Measurements from ENCODE around the gene NFYA.

The NFYA gene

DNA sequence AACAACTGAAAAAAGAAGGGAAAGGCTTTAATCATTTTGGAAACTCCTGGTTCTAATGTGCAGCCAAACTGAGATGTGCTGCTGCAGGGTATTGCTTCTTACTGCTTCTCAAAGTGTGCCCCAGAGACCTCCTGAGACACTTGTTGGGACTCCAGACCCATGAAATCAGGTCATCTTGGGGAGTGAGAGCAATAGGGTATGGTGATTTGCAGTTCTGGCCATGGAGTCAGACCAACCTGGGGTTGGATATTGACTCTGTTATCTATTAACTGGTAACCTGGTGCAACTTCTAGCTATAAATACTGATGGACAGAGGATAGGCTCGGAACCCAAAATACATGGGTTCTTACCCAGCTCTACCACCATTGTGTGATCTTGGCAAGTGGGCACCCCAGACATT lies 26.7 kb upstream of the NFYA start:
- DNase-seq (ENCODE audit: low spot score): no peak

DNA sequence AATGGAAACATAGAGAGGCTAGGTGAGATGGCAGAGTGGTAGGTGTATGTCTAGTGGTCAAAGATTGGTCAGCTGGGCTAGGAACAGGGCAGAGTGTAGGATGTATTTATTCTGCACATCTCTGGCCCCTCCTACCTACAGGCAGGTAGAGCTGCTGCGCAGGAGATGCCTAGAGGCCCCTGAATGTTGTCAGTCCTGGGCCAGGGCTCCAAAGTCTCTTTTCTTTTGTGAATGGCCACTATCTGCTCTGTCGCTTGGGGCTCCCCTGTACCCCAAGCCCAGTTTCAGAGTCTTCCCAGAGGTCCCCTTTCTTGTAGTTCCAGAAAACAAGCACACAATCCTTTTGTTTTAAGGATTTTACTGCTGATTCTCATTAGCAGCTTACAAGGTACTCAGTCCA lies 25.5 kb upstream of the NFYA start:
- no peak for DNase-seq (ENCODE audit: low spot score)

GRCh38 chr6:41047745-41048732 lies 24.7 kb upstream of the NFYA start:
- no peak for DNase-seq (ENCODE audit: low spot score)

GRCh38 chr6:41049521-41049920 lies 23.3 kb upstream of the NFYA start:
- no peak for DNase-seq (ENCODE audit: low spot score)

- DNase-seq (ENCODE audit: low spot score): no peak
Measured at GRCh38 chr6:41049955-41050354, 22.8 kb upstream of the NFYA start.

DNA sequence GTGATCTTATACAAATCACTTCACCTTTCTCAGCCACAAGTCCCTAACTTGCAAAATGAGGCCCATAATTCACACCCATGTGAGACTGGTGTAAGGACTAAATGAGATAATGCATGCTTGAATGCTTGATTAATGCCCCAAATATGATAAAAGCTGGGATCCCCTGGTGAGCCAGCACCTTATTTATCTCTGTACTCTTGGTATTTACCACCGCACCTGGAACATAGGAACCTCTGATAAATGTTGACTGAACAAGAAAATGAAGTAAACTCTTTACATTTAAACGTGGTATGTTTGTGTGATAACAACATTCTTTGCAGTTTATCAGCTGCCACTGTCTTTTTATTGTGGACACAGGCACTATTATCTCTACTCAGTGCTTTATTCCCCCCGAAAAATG lies 22.2 kb upstream of the NFYA start:
- no peak for DNase-seq (ENCODE audit: low spot score)

- DNase-seq (ENCODE audit: low spot score): no peak
Measured at GRCh38 chr6:41051873-41052272, 20.9 kb upstream of the NFYA start.

DNA sequence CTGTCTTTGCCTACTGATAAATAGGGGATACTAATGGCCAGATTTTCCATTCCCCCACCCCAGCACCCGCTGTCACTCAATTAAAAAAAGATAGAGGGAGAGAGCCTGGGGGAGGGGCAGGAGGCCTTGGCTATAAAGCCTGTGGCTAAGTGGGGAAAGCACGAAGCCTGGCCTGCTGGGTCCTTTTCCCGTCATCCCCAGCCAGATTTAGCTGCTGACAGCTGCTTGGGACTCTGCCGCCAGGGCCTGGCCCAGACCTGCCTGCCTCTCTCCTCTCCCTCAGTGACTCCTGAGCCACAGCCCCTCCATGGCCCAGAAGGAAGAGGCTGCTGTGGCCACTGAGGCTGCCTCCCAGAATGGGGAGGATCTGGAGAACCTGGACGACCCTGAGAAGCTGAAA lies 19.7 kb upstream of the NFYA start, which contains the start of gene APOBEC2:
TSS of gene APOBEC2 (plus strand) at position 162 of the 400 bp plus-strand sequence. CDS start at position 308, 146 bp downstream.
- DNase-seq (ENCODE audit: low spot score): peak; percentile 39

- no peak for DNase-seq (ENCODE audit: low spot score)
Measured at GRCh38 chr6:41054511-41054910, 18.3 kb upstream of the NFYA start.

GRCh38 chr6:41055149-41055548 lies 17.6 kb upstream of the NFYA start:
- no peak for DNase-seq (ENCODE audit: low spot score)

DNA sequence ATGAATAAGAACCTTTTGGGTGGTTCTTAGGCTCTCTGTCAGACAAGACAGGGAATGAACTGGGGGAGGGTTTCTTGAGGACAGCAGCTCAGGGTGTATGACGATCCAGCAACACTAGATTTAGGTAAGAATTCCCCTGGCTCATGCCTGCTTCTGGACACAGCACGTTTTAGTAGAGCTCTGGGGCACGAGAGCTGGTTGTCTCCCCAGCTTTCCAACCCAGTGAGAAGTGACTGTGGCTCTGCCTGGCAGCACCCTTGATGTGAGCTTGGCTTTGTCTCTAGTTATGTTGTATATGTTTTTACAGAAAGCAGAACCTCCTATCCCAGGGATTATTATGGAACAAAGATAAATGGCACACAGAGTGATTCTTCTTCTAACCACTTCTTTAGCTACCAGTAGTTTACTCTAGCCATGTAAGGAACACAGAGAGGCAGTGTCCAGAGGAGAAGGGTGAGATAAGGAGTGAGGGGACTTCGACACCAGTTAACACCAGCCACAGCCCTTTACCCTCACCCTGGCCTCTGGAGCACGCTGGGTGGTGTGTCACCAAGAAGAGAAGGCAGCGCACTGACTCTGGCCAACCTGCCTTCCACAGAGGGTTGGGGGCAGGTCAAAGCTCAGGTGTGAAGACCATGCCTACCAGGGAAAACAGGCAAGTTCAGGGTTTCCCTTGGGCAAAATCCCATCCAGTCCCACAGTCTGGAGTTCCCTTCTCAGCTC lies 15.8 kb upstream of the NFYA start:
- no peak for DNase-seq (ENCODE audit: low spot score)

GRCh38 chr6:41058783-41059181 lies 14.0 kb upstream of the NFYA start:
- DNase-seq (ENCODE audit: low spot score): no peak

- DNase-seq (ENCODE audit: low spot score): no peak
Measured at GRCh38 chr6:41059556-41059955, 13.2 kb upstream of the NFYA start.

- DNase-seq (ENCODE audit: low spot score): no peak
Measured at GRCh38 chr6:41061196-41061726, 11.5 kb upstream of the NFYA start.

DNA sequence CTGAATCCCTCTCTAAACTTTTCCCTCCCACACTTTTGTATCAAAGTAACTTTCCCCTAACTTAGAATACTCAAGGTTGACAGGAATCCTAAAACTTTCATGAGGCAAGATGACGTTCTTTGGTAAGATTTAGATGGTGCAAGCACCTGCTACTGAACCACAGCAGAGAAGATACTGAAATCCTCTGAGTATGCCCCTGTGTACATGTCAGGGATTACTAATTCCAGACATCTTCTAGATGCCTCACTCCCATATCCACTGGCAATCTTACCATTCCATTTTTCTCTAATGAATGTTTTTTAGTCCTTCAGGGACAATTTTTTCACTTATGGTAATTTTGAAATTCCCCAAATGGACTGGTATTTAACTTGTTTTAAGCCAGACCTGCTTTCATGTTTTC lies 10.7 kb upstream of the NFYA start:
- no peak for DNase-seq (ENCODE audit: low spot score)

DNA sequence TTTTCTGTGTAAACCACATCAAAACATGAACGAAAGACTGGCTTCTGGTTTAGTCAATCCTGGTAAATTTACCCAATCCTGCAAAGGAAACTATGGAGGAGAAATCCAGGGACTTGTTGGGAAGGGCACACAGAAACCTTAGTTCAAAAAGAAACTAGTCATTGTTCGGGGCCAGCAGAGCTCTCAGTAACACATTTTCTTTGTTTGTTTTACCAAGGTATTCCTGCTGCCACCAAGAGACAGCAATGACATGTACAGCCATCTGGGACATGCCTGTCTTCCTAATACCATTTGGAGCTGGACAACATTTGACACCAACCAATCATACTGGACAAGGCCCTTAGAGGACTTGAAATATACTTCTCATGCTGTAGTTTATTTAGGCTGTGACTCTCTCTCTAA lies 8.9 kb upstream of the NFYA start:
- DNase-seq (ENCODE audit: low spot score): no peak

DNA sequence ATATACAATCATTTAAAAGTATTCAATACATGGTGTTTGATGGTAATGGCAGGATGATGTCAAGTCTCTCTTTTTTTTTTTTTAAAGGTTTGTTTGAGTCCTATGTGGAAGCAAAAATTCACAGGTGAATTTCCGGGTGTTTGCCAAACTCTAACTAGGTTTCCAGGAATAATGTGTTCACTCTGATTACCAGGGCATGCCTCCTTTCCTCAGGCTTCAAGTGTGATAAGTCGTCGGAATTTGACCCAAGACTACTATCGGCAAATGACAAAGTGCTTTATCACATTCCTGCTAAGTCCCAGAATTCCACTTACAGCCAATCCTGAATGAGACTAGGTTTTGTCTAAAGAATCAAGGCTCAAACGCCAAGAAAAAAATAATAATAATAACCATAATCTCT lies 7.9 kb upstream of the NFYA start:
- DNase-seq (ENCODE audit: low spot score): no peak

- no peak for DNase-seq (ENCODE audit: low spot score)
Measured at GRCh38 chr6:41065550-41066026, 7.2 kb upstream of the NFYA start.

DNA sequence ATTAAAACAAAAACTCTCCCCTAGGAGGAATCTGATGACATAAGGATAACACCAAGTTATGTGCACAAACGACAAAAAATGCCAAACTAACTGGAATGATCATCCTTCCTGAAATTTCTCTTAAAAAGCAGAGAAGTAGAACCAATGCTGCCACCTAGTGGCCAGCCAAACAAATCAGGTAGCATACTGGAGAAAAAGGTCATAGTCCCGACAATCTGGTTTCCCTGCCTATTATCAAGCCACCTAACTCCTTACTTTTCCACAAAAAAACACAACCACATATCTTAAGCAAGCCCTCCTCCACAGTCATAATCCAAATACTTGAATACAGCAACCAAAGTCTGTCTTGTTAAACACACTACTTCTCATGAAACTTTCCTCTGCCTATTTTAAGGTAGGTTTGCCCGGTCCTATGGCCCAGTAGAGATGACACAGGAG lies 5.9 kb upstream of the NFYA start:
- peak; percentile 79 for DNase-seq (ENCODE audit: low spot score)

DNA sequence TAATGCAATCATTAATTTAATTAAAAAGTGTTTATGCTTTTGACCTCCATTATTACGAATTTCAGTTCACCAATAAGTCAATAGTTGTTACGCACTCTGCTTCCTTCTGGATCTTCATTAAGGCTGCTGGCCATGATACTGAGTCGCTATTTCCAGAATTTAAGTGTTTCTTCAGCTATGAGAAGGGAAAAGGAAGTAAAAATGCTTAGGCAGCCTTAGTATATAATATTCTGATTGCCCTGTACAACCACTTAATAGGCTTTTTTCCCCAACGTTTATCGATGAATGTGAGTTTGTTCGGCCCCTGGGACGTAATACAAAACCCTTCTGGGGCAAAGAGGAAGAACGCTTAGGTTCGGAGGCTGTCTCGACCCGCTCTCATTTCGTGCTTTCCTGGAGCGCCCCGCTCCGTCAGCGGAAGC lies 1.3 kb upstream of the NFYA start:
- no peak for DNase-seq (ENCODE audit: low spot score)

- DNase-seq (ENCODE audit: low spot score): peak; percentile 99
Measured at GRCh38 chr6:41071923-41072835, 595 bp upstream of the NFYA start, which contains the start of gene OARD1. OARD1 (minus strand) TSS chr6:41072356; CDS start chr6:41071634, 722 bp downstream.
